ENCODE measurements around the gene PDE5A.

The PDE5A gene

GRCh38 chr4:119655111-119655837 is 26.7 kb upstream of the PDE5A start:
- no peaks in the 10 kb centered on the region for H3K27me3 ChIP-seq (replicated peaks)
- TF ChIP-seq CTCF (IDR thresholded peaks at IDR 0.05; ENCODE audit: low read depth, low read length, missing control alignments): no peak
- H3K27ac ChIP-seq: no peak overlapping the region
- H3K4me3 ChIP-seq (ENCODE audit: low read depth, low read length): no peak overlapping the region
- in situ Hi-C loops (cut with HindIII; ENCODE audit: low pct_ligation_motif_present, low sequenced_read_pairs): no loop called here
- DNase-seq: no peak
- no peaks in the 10 kb centered on the region for H3K36me3 ChIP-seq (replicated peaks)

- H3K27ac ChIP-seq: no peak overlapping the region
- H3K4me3 ChIP-seq (ENCODE audit: low read depth, low read length): no peak overlapping the region
- in situ Hi-C loops (cut with HindIII; ENCODE audit: low pct_ligation_motif_present, low sequenced_read_pairs): no loop called here
- H3K27me3 ChIP-seq (replicated peaks): no peaks in the 10 kb centered on the region
- DNase-seq: no peak
- TF ChIP-seq CTCF (IDR thresholded peaks at IDR 0.05; ENCODE audit: low read depth, low read length, missing control alignments): no peak
- H3K36me3 ChIP-seq (replicated peaks): no peaks in the 10 kb centered on the region
These were observed 25.4 kb upstream of the PDE5A start for GRCh38 chr4:119653990-119654389.

- no peaks in the 10 kb centered on the region for H3K36me3 ChIP-seq (replicated peaks)
- no peak overlapping the region for H3K27ac ChIP-seq
- no peak overlapping the region for H3K4me3 ChIP-seq (ENCODE audit: low read depth, low read length)
- in situ Hi-C loops (cut with HindIII; ENCODE audit: low pct_ligation_motif_present, low sequenced_read_pairs): no loop called here
- TF ChIP-seq CTCF (IDR thresholded peaks at IDR 0.05; ENCODE audit: low read depth, low read length, missing control alignments): no peak
- peak; percentile 68 for DNase-seq
- no peaks in the 10 kb centered on the region for H3K27me3 ChIP-seq (replicated peaks)
These were observed 24.4 kb upstream of the PDE5A start for GRCh38 chr4:119652998-119653397.

GRCh38 chr4:119648398-119648797 is 19.8 kb upstream of the PDE5A start:
- in situ Hi-C loops (cut with HindIII; ENCODE audit: low pct_ligation_motif_present, low sequenced_read_pairs): no loop called here
- no peaks in the 10 kb centered on the region for H3K27me3 ChIP-seq (replicated peaks)
- TF ChIP-seq CTCF (IDR thresholded peaks at IDR 0.05; ENCODE audit: low read depth, low read length, missing control alignments): no peak
- no peak overlapping the region for H3K27ac ChIP-seq
- H3K4me3 ChIP-seq (ENCODE audit: low read depth, low read length): no peak overlapping the region
- DNase-seq: no peak
- no peaks in the 10 kb centered on the region for H3K36me3 ChIP-seq (replicated peaks)

- peak; percentile 38 for DNase-seq
- Histone ChIP-seq H3K4me3 (ENCODE audit: low read depth, low read length) (no peak overlapping the region), H3K36me3 (replicated peaks) (no peaks in the 10 kb centered on the region), H3K27me3 (replicated peaks) (no peaks in the 10 kb centered on the region), H3K27ac (no peak overlapping the region)
- in situ Hi-C loops (cut with HindIII; ENCODE audit: low pct_ligation_motif_present, low sequenced_read_pairs): no loop called here
- no peak for TF ChIP-seq CTCF (IDR thresholded peaks at IDR 0.05; ENCODE audit: low read depth, low read length, missing control alignments)
These were observed 19.0 kb upstream of the PDE5A start for GRCh38 chr4:119647558-119647957.
